Liver (tissue), 9 donors: Measurements from ENCODE around the gene CLPSL2. TPM values are rescaled to one million over a fixed set of nuclear protein-coding genes. Genes with fewer than 3 reads are reported as not detected.
"Not testable (repeated sequence)": the region's sequence is repeated elsewhere in the genome, so short reads cannot be mapped to it uniquely, and the experiment has no call there.

ENCODE experiments used
- DNase-seq: peaks from one replicate; pipeline ENCODE4 v3.0.0-alpha.2; 2017; ENCODE audit warnings: low spot score
- H3K27ac ChIP-seq, 2 donors: one replicate each; pipeline ENCODE4 v1.7.0; 2013; ENCODE audit warnings: inconsistent platforms in 2 of 2, low read length in 2 of 2, control low read depth in 1 of 2, low read depth in 1 of 2, mild to moderate bottlenecking in 1 of 2
- H3K27me3 ChIP-seq, 4 donors: one replicate each; pipeline versions ENCODE4 v1.6.1 to v1.7.0; 2013; ENCODE audit warnings: low read length in 3 of 4, inconsistent platforms in 1 of 4, mild to moderate bottlenecking in 1 of 4, moderate library complexity in 1 of 4; ENCODE audit not compliant: control insufficient read depth in 4 of 4, insufficient read depth in 4 of 4
- H3K36me3 ChIP-seq, 4 donors: one replicate each; pipeline versions ENCODE4 v1.6.1 to v1.7.0; 2013; ENCODE audit warnings: low read length in 3 of 4, mild to moderate bottlenecking in 3 of 4, low read depth in 1 of 4, moderate library complexity in 1 of 4; ENCODE audit not compliant: control insufficient read depth in 4 of 4, insufficient read depth in 3 of 4
- H3K4me1 ChIP-seq, 4 donors: one replicate each; pipeline versions ENCODE4 v1.6.1 to v1.7.0; 2013; ENCODE audit warnings: low read length in 3 of 4, mild to moderate bottlenecking in 3 of 4, moderate library complexity in 1 of 4; ENCODE audit not compliant: control insufficient read depth in 4 of 4, insufficient read depth in 4 of 4
- H3K4me3 ChIP-seq, 3 donors: one replicate each; pipeline versions ENCODE4 v1.6.1 to v1.7.0; 2013; ENCODE audit warnings: low read length in 3 of 3, control low read depth in 1 of 3, low read depth in 1 of 3, mild to moderate bottlenecking in 1 of 3
- H3K9ac ChIP-seq, 2 donors: one replicate each; pipeline ENCODE4 v1.7.0; 2013; ENCODE audit warnings: low read length in 2 of 2, mild to moderate bottlenecking in 2 of 2, moderate library complexity in 2 of 2, control low read depth in 1 of 2, low read depth in 1 of 2
- H3K9me3 ChIP-seq, 4 donors: one replicate each; pipeline versions ENCODE4 v1.6.1 to v1.7.0; 2013; ENCODE audit warnings: low read length in 3 of 4; ENCODE audit not compliant: control insufficient read depth in 4 of 4
- EGR1 ChIP-seq, 2 donors: IDR thresholded peaks; 2 replicates each; pipeline ENCODE4 v1.6.1; 2016 to 2018; ENCODE audit warnings: antibody characterized with exemption in 2 of 2, low read depth in 2 of 2
- FOXA1 ChIP-seq: IDR thresholded peaks from 2 replicates; pipeline ENCODE4 v1.6.1; 2016; ENCODE audit warnings: antibody characterized with exemption
- FOXA2 ChIP-seq: IDR thresholded peaks from 2 replicates; pipeline ENCODE4 v1.6.1; 2016; ENCODE audit warnings: antibody characterized with exemption
- GABPA ChIP-seq, 2 donors: IDR thresholded peaks in 1 of 2; conservative IDR thresholded peaks in 1 of 2; 2 replicates each; pipeline ENCODE4 v1.6.1; 2016; ENCODE audit warnings: antibody characterized with exemption in 2 of 2, mild to moderate bottlenecking in 1 of 2, moderate library complexity in 1 of 2
- HNF4A ChIP-seq, 2 donors: conservative IDR thresholded peaks; 2 replicates each; pipeline ENCODE4 v1.6.1; 2016; ENCODE audit warnings: antibody characterized with exemption in 2 of 2, mild to moderate bottlenecking in 2 of 2
- HNF4G ChIP-seq: IDR thresholded peaks from 2 replicates; pipeline ENCODE4 v1.6.1; 2016; ENCODE audit warnings: antibody characterized with exemption
- JUND ChIP-seq, 2 donors: IDR thresholded peaks; 2 replicates each; pipeline ENCODE4 v1.6.1; 2016; ENCODE audit warnings: antibody characterized with exemption in 2 of 2
- NR2F2 ChIP-seq: IDR thresholded peaks from 2 replicates; pipeline ENCODE4 v1.6.1; 2016; ENCODE audit warnings: antibody characterized with exemption
- RAD21 ChIP-seq, 2 donors: IDR thresholded peaks; 2 replicates each; pipeline ENCODE4 v1.6.1; 2016; ENCODE audit warnings: antibody characterized with exemption in 2 of 2, mild to moderate bottlenecking in 2 of 2
- RXRA ChIP-seq, 2 donors: IDR thresholded peaks; 2 replicates each; pipeline ENCODE4 v1.6.1; 2017 to 2018; ENCODE audit warnings: antibody characterized with exemption in 2 of 2, mild to moderate bottlenecking in 1 of 2
- SP1 ChIP-seq: IDR thresholded peaks from 2 replicates; pipeline ENCODE4 v1.6.1; 2018; ENCODE audit warnings: antibody characterized with exemption, mild to moderate bottlenecking
- YY1 ChIP-seq: IDR thresholded peaks from 2 replicates; pipeline ENCODE4 v1.6.1; 2016; ENCODE audit warnings: antibody characterized with exemption, mild to moderate bottlenecking
- WGBS: extraction: QIAGEN DNeasy Blood & Tissue Kit; methylation state at CpG from one replicate; pipeline ENCODE4 v1.1.7; 2013; 5-methylcytosine and 5-hydroxymethylcytosine counted together
- polyA plus RNA-seq, 2 donors: library from polyadenylated mRNA; stranded (reverse) in 1 of 2; unstranded in 1 of 2; fragments of 200-250 nt in 1 of 2; fragments of >200 nt in 1 of 2; fragmentation: Nextera tagmentation in 1 of 2; extraction: Ambion mirVana in 1 of 2; gene quantifications; one replicate each; pipeline versions ENCODE4 v1.2.1 to v1.2.3, GENCODE V29; 2013 to 2015
- total RNA-seq, 2 donors: library from RNA; depleted of rRNA; stranded (reverse); fragments of >200 nt; gene quantifications; one replicate each; pipeline ENCODE4 v1.2.3, GENCODE V29; 2014
- TF ChIP-seq, protein P1 (sequence below): IDR thresholded peaks from 2 replicates; pipeline ENCODE4 v1.6.1; 2016; ENCODE audit warnings: antibody characterized with exemption, mild to moderate bottlenecking
- TF ChIP-seq, protein P2 (sequence below): IDR thresholded peaks from 2 replicates; pipeline ENCODE4 v1.6.1; 2016; ENCODE audit warnings: antibody characterized with exemption
- TF ChIP-seq, protein P3 (sequence below): fragments of 150-350 bp; IDR thresholded peaks from 2 replicates; pipeline ENCODE4 v1.5.1; 2017; ENCODE audit warnings: improper control_type of control experiment, low read depth, low read length; ENCODE audit not compliant: missing input control
- TF ChIP-seq, protein P4 (sequence below): IDR thresholded peaks from 2 replicates; pipeline ENCODE4 v1.6.1; 2016; ENCODE audit warnings: antibody characterized with exemption
- TF ChIP-seq, protein P5 (sequence below): IDR thresholded peaks from 2 replicates; pipeline ENCODE4 v1.6.1; 2016; ENCODE audit warnings: antibody characterized with exemption
- donor health status: healthy.
- donor health status: healthy.
- donor health status: healthy.
- donor health status: healthy.
- donor health status: healthy.

CLPSL2 gene
- total and polyA plus RNA-seq, 4 donors = not detected

- not testable (repeated sequence) for H3K27ac ChIP-seq, DNase-seq, H3K27me3 ChIP-seq, H3K9ac ChIP-seq, H3K9me3 ChIP-seq, H3K4me3 ChIP-seq, H3K36me3 ChIP-seq
- H3K4me1 ChIP-seq = peaks cover 16 to 43% (median 32%) of the 10 kb centered on the region in 4 donors
- 96% methylated on average over 12 of the region's 12 CpGs for WGBS
Measured at GRCh38 chr6:35734319-35734718, 42.1 kb upstream of the CLPSL2 start.

DNA sequence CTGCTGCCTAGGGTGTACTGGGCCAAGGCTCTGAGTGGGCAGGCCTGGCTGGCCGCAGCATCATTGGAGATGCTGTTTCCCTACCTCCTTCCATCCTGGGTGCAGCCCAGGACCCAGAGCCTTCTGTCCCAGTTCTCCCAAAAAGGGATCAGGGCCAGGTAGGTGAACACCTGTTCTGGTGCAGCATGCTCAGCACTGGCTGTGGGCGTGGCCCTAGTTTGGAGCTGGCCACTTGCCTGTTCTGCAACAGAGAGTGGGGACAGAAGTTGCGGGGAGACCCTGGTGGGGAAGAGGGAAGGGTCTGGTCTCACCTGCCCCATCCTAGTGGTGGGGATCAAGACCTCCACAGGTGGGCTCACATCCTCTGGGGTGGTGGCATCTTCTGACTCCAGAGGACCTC is 40.9 kb upstream of the CLPSL2 start:
- TF ChIP-seq NR2F2 (no peak), JUND (IDR thresholded peaks at IDR 0.05) (no peak), FOXA2 (no peak), YY1 (no peak), EGR1 (IDR thresholded peaks at IDR 0.05; ENCODE audit: low read depth in 2 of 2) (no peak), FOXA1 (no peak)
- TF ChIP-seq, protein P1, sequence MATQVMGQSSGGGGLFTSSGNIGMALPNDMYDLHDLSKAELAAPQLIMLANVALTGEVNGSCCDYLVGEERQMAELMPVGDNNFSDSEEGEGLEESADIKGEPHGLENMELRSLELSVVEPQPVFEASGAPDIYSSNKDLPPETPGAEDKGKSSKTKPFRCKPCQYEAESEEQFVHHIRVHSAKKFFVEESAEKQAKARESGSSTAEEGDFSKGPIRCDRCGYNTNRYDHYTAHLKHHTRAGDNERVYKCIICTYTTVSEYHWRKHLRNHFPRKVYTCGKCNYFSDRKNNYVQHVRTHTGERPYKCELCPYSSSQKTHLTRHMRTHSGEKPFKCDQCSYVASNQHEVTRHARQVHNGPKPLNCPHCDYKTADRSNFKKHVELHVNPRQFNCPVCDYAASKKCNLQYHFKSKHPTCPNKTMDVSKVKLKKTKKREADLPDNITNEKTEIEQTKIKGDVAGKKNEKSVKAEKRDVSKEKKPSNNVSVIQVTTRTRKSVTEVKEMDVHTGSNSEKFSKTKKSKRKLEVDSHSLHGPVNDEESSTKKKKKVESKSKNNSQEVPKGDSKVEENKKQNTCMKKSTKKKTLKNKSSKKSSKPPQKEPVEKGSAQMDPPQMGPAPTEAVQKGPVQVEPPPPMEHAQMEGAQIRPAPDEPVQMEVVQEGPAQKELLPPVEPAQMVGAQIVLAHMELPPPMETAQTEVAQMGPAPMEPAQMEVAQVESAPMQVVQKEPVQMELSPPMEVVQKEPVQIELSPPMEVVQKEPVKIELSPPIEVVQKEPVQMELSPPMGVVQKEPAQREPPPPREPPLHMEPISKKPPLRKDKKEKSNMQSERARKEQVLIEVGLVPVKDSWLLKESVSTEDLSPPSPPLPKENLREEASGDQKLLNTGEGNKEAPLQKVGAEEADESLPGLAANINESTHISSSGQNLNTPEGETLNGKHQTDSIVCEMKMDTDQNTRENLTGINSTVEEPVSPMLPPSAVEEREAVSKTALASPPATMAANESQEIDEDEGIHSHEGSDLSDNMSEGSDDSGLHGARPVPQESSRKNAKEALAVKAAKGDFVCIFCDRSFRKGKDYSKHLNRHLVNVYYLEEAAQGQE = no peak
- TF ChIP-seq, protein P2, sequence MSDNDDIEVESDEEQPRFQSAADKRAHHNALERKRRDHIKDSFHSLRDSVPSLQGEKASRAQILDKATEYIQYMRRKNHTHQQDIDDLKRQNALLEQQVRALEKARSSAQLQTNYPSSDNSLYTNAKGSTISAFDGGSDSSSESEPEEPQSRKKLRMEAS = no peak
- Histone ChIP-seq H3K4me3 (no peak overlapping the region), H3K9me3 (no peaks in the 10 kb centered on the region), H3K9ac (no peak overlapping the region), H3K27ac (no peak overlapping the region), H3K4me1 (peaks cover 12 to 41% (median 32%) of the 10 kb centered on the region in 4 donors), H3K27me3 (no peaks in the 10 kb centered on the region), H3K36me3 (no peaks in the 10 kb centered on the region)
- 88% methylated on average over 3 of the region's 3 CpGs for WGBS
- DNase-seq = no peak

DNA sequence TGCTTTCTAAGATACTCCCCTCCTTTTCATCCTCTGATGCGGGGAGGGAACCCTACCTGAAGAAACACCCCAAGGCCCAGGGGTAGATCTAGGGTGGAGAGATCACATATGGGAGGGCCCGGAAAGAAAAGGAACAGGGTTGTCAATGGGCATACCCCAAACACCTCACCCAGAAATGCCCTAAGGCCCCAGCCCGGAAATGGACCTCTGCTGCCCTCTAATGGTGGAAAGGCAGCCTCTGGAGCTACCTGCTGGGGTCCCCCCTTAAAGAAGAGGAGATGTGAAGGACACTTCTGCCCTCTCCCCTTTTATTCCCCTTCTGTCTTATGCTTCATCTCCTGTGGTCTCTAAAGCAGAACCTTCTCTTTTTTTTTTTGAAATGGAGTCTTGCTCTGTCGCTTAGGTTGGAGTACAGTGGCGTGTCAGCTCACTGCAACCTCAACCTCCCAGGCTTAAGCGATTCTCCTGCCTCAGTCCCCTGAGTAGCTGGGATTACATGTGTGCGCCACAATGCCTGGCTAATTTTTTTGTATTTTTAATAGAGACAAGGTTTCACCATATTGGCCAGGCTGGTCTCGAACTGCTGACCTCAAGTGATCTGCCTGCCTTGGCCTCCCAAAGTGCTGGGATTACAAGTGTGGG is 40.0 kb upstream of the CLPSL2 start:
- no peaks in the 10 kb centered on the region for H3K27me3 ChIP-seq
- H3K4me3 ChIP-seq = no peak overlapping the region
- H3K36me3 ChIP-seq = no peaks in the 10 kb centered on the region
- TF ChIP-seq YY1 (no peak), RAD21 (IDR thresholded peaks at IDR 0.05) (peak; percentile 92 to 93), JUND (IDR thresholded peaks at IDR 0.05) (no peak), EGR1 (IDR thresholded peaks at IDR 0.05; ENCODE audit: low read depth in 2 of 2) (no peak), GABPA (IDR thresholded peaks at IDR 0.05 in 1 of 2, conservative IDR thresholded peaks at IDR 0.05 in 1 of 2) (no peak), RXRA (IDR thresholded peaks at IDR 0.05) (no peak), HNF4G (no peak), HNF4A (conservative IDR thresholded peaks at IDR 0.05) (no peak), FOXA2 (no peak), SP1 (no peak), NR2F2 (no peak)
- TF ChIP-seq, protein P3, sequence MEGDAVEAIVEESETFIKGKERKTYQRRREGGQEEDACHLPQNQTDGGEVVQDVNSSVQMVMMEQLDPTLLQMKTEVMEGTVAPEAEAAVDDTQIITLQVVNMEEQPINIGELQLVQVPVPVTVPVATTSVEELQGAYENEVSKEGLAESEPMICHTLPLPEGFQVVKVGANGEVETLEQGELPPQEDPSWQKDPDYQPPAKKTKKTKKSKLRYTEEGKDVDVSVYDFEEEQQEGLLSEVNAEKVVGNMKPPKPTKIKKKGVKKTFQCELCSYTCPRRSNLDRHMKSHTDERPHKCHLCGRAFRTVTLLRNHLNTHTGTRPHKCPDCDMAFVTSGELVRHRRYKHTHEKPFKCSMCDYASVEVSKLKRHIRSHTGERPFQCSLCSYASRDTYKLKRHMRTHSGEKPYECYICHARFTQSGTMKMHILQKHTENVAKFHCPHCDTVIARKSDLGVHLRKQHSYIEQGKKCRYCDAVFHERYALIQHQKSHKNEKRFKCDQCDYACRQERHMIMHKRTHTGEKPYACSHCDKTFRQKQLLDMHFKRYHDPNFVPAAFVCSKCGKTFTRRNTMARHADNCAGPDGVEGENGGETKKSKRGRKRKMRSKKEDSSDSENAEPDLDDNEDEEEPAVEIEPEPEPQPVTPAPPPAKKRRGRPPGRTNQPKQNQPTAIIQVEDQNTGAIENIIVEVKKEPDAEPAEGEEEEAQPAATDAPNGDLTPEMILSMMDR = peak; percentile 90
- TF ChIP-seq, protein P4, sequence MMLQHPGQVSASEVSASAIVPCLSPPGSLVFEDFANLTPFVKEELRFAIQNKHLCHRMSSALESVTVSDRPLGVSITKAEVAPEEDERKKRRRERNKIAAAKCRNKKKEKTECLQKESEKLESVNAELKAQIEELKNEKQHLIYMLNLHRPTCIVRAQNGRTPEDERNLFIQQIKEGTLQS = no peak
- TF ChIP-seq, protein P5, sequence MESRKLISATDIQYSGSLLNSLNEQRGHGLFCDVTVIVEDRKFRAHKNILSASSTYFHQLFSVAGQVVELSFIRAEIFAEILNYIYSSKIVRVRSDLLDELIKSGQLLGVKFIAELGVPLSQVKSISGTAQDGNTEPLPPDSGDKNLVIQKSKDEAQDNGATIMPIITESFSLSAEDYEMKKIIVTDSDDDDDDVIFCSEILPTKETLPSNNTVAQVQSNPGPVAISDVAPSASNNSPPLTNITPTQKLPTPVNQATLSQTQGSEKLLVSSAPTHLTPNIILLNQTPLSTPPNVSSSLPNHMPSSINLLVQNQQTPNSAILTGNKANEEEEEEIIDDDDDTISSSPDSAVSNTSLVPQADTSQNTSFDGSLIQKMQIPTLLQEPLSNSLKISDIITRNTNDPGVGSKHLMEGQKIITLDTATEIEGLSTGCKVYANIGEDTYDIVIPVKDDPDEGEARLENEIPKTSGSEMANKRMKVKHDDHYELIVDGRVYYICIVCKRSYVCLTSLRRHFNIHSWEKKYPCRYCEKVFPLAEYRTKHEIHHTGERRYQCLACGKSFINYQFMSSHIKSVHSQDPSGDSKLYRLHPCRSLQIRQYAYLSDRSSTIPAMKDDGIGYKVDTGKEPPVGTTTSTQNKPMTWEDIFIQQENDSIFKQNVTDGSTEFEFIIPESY = no peak
- H3K27ac ChIP-seq = no peak overlapping the region
- peaks cover 12 to 33% (median 28%) of the 10 kb centered on the region in 4 donors for H3K4me1 ChIP-seq
- H3K9me3 ChIP-seq = no peaks in the 10 kb centered on the region
- WGBS = 65% methylated on average over 8 of the region's 8 CpGs
- peak; percentile 82 for DNase-seq
- H3K9ac ChIP-seq = no peak overlapping the region
